Measurements from ENCODE around the gene MRPL20.
A peak's percentile ranks its signal among the peaks of the same experiment; 100 is the strongest.

MRPL20 gene

DNA sequence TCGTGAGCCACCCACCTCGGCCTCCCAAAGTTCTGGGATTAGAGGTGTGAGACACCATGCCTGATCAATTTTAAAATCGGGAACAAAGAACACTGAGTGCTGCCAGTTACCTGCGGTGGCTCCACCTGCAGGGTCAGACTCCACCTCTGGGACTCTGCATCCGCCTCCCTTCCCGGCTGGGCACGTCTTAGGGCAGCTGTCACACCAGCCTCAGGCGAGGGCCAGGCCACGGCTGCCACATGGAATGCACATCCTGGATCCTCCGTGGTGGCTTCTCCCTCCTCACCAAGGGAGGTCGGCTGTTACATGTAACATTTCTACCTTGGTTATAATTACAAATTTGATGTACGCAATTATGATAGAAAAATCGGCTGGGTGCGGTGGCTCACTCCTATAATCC, 42.8 kb downstream of the MRPL20 start:
- peak; percentile 55 to 93 for DNase-seq (ENCODE audit: low read depth in 1 of 2, low spot score in 1 of 2)
- in situ Hi-C loops (cut with HindIII; ENCODE audit: low pct_unique_long_range_greater_than_20kb, low sequenced_read_pairs), result no loop called here
- no peak for TF ChIP-seq JUND (IDR thresholded peaks at IDR 0.05; ENCODE audit: low read depth)

DNA sequence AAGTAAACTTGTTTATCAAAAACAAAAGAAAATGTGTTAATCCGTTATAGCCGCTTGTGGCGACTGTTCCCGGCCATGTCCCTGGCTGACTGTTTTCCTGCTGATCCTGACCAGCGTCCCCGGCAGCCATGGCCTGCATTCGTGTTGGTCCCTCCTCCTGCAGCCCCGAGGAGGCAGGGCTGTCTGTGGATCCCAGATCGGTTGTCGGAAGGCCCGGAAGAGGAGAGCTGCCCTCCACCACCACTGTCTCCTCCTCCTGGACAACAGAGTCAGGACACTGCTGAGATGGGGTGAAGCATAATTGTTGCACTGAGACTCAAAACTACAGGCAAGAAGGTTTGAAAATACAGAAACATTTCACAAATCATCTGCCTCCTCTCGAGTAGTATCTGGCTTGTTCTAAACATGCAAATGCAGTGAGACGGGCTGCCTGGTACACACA, 45.1 kb downstream of the MRPL20 start:
- DNase-seq (ENCODE audit: low read depth in 1 of 2, low spot score in 1 of 2), result peak in 1 of 2 experiments; percentile 38
- in situ Hi-C loops (cut with HindIII; ENCODE audit: low pct_unique_long_range_greater_than_20kb, low sequenced_read_pairs), result no loop called here
- TF ChIP-seq JUND (IDR thresholded peaks at IDR 0.05; ENCODE audit: low read depth), result no peak

GRCh38 chr1:1361233-1361981, 45.7 kb downstream of the MRPL20 start:
- no peak for DNase-seq (ENCODE audit: low read depth in 1 of 2, low spot score in 1 of 2)
- no peak for TF ChIP-seq JUND (IDR thresholded peaks at IDR 0.05; ENCODE audit: low read depth)
- in situ Hi-C loops (cut with HindIII; ENCODE audit: low pct_unique_long_range_greater_than_20kb, low sequenced_read_pairs), result no loop called here

- TF ChIP-seq JUND (IDR thresholded peaks at IDR 0.05; ENCODE audit: low read depth), result no peak
- peak; percentile 57 to 76 for DNase-seq (ENCODE audit: low read depth in 1 of 2, low spot score in 1 of 2)
- in situ Hi-C loops (cut with HindIII; ENCODE audit: low pct_unique_long_range_greater_than_20kb, low sequenced_read_pairs), result no loop called here
Measured at GRCh38 chr1:1360506-1361169, 46.5 kb downstream of the MRPL20 start.

- DNase-seq (ENCODE audit: low read depth in 1 of 2, low spot score in 1 of 2), result peak in 1 of 2 experiments; percentile 64
- TF ChIP-seq JUND (IDR thresholded peaks at IDR 0.05; ENCODE audit: low read depth), result no peak
- in situ Hi-C loops (cut with HindIII; ENCODE audit: low pct_unique_long_range_greater_than_20kb, low sequenced_read_pairs), result no loop called here
Measured at GRCh38 chr1:1359664-1360468, 47.2 kb downstream of the MRPL20 start.

DNA sequence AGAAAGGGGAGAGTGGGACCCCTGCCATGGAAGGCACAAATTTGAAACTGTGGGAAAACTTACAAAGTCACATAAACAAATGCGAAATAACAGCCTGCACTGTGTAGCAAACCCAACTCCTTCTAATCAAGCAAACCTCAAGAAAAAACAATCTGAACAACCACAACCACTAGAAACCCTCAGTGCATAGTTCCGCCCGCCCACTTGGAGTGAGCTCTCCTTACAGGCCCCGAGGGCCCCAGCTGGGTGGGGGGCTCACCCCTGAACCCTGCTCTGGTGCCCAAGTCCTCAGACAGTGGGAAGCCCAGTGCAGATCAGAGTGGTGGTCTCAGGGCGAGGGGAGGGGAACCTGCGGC, 47.8 kb downstream of the MRPL20 start:
- DNase-seq (ENCODE audit: low read depth in 1 of 2, low spot score in 1 of 2), result no peak
- in situ Hi-C loops (cut with HindIII; ENCODE audit: low pct_unique_long_range_greater_than_20kb, low sequenced_read_pairs), result no loop called here
- TF ChIP-seq JUND (IDR thresholded peaks at IDR 0.05; ENCODE audit: low read depth), result no peak

GRCh38 chr1:1358433-1359271, 48.4 kb downstream of the MRPL20 start, which contains the start of gene MXRA8:
TSS of gene MXRA8 (minus strand) at chr1:1358555. CDS start at chr1:1358504, 51 bp downstream.
- in situ Hi-C loops (cut with HindIII; ENCODE audit: low pct_unique_long_range_greater_than_20kb, low sequenced_read_pairs), result no loop called here
- DNase-seq (ENCODE audit: low read depth in 1 of 2, low spot score in 1 of 2), result peak in 1 of 2 experiments; percentile 69
- no peak for TF ChIP-seq JUND (IDR thresholded peaks at IDR 0.05; ENCODE audit: low read depth)

DNA sequence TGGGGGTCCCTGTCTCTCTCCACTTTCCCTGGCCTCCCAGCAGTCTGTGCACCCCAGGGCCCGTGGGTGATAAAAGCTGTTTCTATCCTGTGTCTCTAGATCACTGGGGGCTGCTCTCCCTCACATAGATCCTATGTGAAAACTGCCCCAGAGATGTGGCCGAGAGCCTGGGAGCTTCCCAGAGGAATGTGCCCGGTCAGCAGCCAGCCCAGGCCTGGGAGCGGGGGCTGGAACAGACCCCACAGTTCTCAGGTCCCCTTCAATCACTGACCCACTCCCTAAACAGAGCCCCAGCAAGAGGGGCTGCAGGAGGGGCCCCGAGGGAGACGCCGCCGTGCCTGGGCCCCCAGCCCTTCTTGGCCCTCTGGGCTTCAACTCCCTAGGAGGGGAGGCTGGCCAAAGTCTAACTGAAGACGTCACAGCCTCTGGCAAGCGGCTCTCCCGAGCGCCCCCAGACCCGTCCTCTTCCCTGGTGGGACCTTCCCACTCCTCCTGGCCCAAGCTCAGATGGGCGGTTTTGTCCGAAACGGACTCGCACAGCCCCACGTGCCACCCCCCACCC, 49.1 kb downstream of the MRPL20 start:
- no peak for TF ChIP-seq JUND (IDR thresholded peaks at IDR 0.05; ENCODE audit: low read depth)
- no peak for DNase-seq (ENCODE audit: low read depth in 1 of 2, low spot score in 1 of 2)
- in situ Hi-C loops (cut with HindIII; ENCODE audit: low pct_unique_long_range_greater_than_20kb, low sequenced_read_pairs), result no loop called here

DNA sequence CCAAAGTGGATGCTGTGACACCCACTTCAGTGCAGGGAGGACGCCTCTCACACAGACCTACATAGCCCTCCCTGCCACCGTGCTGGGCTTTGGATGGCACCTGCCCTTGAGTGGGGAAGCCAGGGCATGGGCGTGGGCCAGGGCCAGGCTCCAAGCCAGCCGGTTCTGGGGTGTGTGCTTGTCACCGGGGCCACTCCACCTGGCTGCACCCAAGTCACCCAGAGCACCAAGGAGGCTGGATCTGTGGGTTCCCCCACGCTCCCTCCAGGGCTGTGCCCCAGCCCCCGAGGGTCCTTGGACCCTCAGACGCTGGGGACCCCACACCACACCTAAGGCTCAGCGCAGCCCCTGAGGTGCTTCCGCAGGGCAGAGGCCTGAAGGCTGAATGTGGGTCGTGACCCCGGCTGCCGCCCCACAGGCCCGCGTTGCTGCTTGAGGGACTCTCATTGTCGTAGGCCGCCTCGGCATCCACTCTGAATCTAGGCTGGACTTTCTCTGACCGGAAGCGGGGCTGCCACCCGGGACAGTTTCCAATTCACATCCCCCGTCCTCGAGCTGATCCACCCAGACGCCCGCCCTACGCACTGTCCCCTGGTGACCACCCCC, 50.2 kb downstream of the MRPL20 start:
- no peak for TF ChIP-seq JUND (IDR thresholded peaks at IDR 0.05; ENCODE audit: low read depth)
- in situ Hi-C loops (cut with HindIII; ENCODE audit: low pct_unique_long_range_greater_than_20kb, low sequenced_read_pairs), result no loop called here
- DNase-seq (ENCODE audit: low read depth in 1 of 2, low spot score in 1 of 2), result no peak

DNA sequence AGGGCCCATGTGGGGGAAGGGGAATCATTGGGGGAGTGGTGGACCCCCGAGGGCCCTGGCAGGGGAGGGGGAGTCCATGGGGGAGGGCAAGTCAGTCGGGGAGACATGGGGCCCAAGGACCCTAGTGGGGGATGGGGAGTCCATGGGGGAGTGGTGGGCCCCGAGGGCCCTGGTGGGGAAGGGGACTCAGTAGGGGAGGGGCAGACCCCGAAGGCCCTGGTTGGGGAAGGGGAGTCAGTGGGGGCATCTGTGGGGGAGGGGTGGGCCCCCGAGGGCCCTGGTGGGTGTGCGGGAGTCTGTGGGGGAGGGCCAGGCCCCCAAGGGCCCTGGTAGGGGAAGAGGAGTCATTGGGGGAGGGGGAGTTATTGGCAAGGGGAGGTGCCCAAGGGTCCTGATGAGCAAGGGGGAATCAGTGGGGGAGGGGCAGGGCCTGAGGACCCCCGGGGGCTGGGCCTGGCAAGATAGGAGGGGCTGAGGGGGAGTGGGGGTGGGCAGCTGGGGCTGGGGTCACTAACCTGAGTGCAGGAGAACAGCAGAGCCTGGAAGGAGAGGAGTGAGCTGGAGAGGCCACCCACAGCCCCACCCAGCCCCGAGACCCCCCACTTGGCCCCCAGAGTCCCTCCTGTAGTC, 50.8 kb downstream of the MRPL20 start:
- DNase-seq (ENCODE audit: low read depth in 1 of 2, low spot score in 1 of 2), result no peak
- no peak for TF ChIP-seq JUND (IDR thresholded peaks at IDR 0.05; ENCODE audit: low read depth)

GRCh38 chr1:1355416-1355815, 51.7 kb downstream of the MRPL20 start:
- in situ Hi-C loops (cut with HindIII; ENCODE audit: low pct_unique_long_range_greater_than_20kb, low sequenced_read_pairs), result no loop called here
- peak; percentile 50 to 60 for DNase-seq (ENCODE audit: low read depth in 1 of 2, low spot score in 1 of 2)

More for the DNA sequence above, 50.8 kb downstream of the MRPL20 start:
- in situ Hi-C loops (cut with HindIII; ENCODE audit: low pct_unique_long_range_greater_than_20kb, low sequenced_read_pairs), result no loop called here

More at GRCh38 chr1:1355416-1355815, 51.7 kb downstream of the MRPL20 start:
- no peak for TF ChIP-seq JUND (IDR thresholded peaks at IDR 0.05; ENCODE audit: low read depth)
